OCI-LY7 (cell line): ENCODE data around the gene GNG12. TPM values are rescaled to one million over a fixed set of nuclear protein-coding genes. Genes with fewer than 3 reads are reported as not detected.
A peak's percentile ranks its signal among the peaks of the same experiment; 100 is the strongest.

Source experiments
- BruUV-seq: library from RNA; stranded (reverse); fragments of 400-500 nt; replicated peaks from 2 replicates; lab custom pipeline; 2021; lab: Mats Ljungman, UMichigan
- CTCF ChIA-PET: fragments of 300-600 bp; sonication (Branson Sonifier 250); formaldehyde crosslinking; loops from one replicate; lab custom pipeline; 2022; ENCODE audit warnings: antibody characterized with exemption; ENCODE audit not compliant: unreplicated experiment; lab: Charles Lee
- POLR2A ChIA-PET: fragments of 300-600 bp; sonication (Branson Sonifier 250); formaldehyde crosslinking; loops from one replicate; lab custom pipeline; 2022; ENCODE audit warnings: antibody characterized with exemption; lab: Charles Lee
- DNase-seq: peaks from one replicate; pipeline ENCODE4 v3.0.0-alpha.2; 2015; ENCODE audit warnings: low spot score
- H2AFZ ChIP-seq: fragments of 200-600 bp; sonication (generic), shearing (Covaris generic); 2 replicates; pipeline ENCODE4 v1.6.1; 2014; ENCODE audit warnings: mild to moderate bottlenecking, antibody characterized with exemption, low read length, moderate library complexity
- H3K27ac ChIP-seq: fragments of 200-600 bp; sonication (generic); 2 replicates; pipeline ENCODE4 v1.5.1; 2014; ENCODE audit warnings: mixed run types, low read depth, mild to moderate bottlenecking, moderate library complexity, low read length, inconsistent platforms; ENCODE audit not compliant: poor library complexity, severe bottlenecking
- H3K36me3 ChIP-seq: fragments of 200-600 bp; sonication (generic); 2 replicates; pipeline ENCODE4 v1.6.1; 2014; ENCODE audit warnings: mild to moderate bottlenecking, antibody characterized with exemption, low read length, moderate library complexity, mixed read lengths; ENCODE audit not compliant: insufficient read depth
- H3K4me1 ChIP-seq: fragments of 200-600 bp; sonication (generic); 2 replicates; pipeline ENCODE4 v1.5.1; 2014; ENCODE audit warnings: mild to moderate bottlenecking, low read length; ENCODE audit not compliant: insufficient read depth, poor library complexity, severe bottlenecking
- H3K4me2 ChIP-seq: fragments of 200-600 bp; sonication (generic); 2 replicates; pipeline ENCODE4 v1.6.1; 2014; ENCODE audit warnings: mild to moderate bottlenecking, low read length
- H3K4me3 ChIP-seq: fragments of 200-600 bp; sonication (generic); 2 replicates; pipeline ENCODE4 v1.5.1; 2014; ENCODE audit warnings: mild to moderate bottlenecking, low read depth, low read length; ENCODE audit not compliant: poor library complexity, severe bottlenecking
- H3K79me2 ChIP-seq: fragments of 200-600 bp; sonication (generic); 2 replicates; pipeline ENCODE4 v1.6.1; 2016; ENCODE audit warnings: low read depth, mild to moderate bottlenecking, low read length, moderate library complexity, mixed read lengths; ENCODE audit not compliant: insufficient read depth
- H3K9me2 ChIP-seq: fragments of 200-600 bp; sonication (generic); 2 replicates; pipeline ENCODE4 v1.6.1; 2016; ENCODE audit warnings: mild to moderate bottlenecking, low read length, mixed read lengths; ENCODE audit not compliant: insufficient read depth
- H3K9me3 ChIP-seq: fragments of 200-600 bp; sonication (generic); 2 replicates; pipeline ENCODE4 v1.6.1; 2014; ENCODE audit warnings: mild to moderate bottlenecking, mixed run types, low read length, mixed read lengths
- H4K20me1 ChIP-seq: fragments of 200-600 bp; sonication (generic); 2 replicates; pipeline ENCODE4 v1.6.1; 2014; ENCODE audit warnings: mild to moderate bottlenecking, antibody characterized with exemption, low read length, moderate library complexity, mixed read lengths; ENCODE audit not compliant: insufficient read depth
- EZH2phosphoT487 ChIP-seq: fragments of 200-600 bp; sonication (generic); IDR thresholded peaks from 2 replicates; pipeline ENCODE4 v1.6.1; 2018; ENCODE audit warnings: low read depth, borderline replicate concordance, mild to moderate bottlenecking, mixed run types, antibody characterized with exemption, low read length, moderate library complexity, mixed read lengths
- intact Hi-C: fragments of 100-400 bp; cut with micrococcal nuclease; formaldehyde crosslinking; loops from one replicate; pipeline ENCODE4 v1.10.0; 2022; ENCODE audit not compliant: unreplicated experiment
- total RNA-seq, 2 experiments: library from RNA; depleted of rRNA in 1 of 2; stranded (reverse); fragments of >200 nt in 1 of 2; shearing (Covaris generic) in 1 of 2; gene quantifications; 2 replicates each; pipeline ENCODE4 v1.2.3, GENCODE V29; 2014 to 2022
- TF ChIP-seq, protein P1 (sequence below): fragments of 200-600 bp; sonication (generic); conservative IDR thresholded peaks from 2 replicates; pipeline ENCODE4 v1.5.1; 2014; ENCODE audit warnings: mild to moderate bottlenecking, antibody characterized with exemption, low read length, moderate library complexity, mixed read lengths

The GNG12 gene
- total RNA-seq, 2 experiments from 2014 or later = 0.10 TPM; not detected in 1

DNA sequence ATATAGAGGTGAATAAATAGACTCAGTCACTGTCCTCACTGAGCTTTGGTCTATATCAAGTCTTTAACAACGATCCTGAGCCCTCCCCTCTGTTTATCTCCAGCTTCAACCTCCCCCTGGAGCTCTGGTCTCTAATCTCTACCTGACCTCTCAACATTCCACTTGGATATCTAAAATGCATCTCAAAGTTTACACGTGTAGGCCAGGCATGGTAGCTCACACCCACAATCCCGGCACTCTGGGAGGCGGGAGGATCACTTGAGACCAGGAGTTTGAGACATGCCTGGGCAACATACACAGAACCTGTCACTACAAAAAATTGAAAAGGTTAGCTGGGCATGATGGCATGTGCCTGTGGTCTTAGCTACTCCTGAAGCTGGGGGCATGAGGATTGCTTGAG, 94.9 kb downstream of the GNG12 start:
- H3K9me3 ChIP-seq = no peaks in the 10 kb centered on the region
- no peaks in the 10 kb centered on the region for H4K20me1 ChIP-seq
- TF ChIP-seq EZH2phosphoT487 = no peak
- TF ChIP-seq, protein P1, sequence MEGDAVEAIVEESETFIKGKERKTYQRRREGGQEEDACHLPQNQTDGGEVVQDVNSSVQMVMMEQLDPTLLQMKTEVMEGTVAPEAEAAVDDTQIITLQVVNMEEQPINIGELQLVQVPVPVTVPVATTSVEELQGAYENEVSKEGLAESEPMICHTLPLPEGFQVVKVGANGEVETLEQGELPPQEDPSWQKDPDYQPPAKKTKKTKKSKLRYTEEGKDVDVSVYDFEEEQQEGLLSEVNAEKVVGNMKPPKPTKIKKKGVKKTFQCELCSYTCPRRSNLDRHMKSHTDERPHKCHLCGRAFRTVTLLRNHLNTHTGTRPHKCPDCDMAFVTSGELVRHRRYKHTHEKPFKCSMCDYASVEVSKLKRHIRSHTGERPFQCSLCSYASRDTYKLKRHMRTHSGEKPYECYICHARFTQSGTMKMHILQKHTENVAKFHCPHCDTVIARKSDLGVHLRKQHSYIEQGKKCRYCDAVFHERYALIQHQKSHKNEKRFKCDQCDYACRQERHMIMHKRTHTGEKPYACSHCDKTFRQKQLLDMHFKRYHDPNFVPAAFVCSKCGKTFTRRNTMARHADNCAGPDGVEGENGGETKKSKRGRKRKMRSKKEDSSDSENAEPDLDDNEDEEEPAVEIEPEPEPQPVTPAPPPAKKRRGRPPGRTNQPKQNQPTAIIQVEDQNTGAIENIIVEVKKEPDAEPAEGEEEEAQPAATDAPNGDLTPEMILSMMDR = no peak
- no peak overlapping the region for H2AFZ ChIP-seq
- BruUV-seq = no TSS peak
- peaks cover 11% of the 10 kb centered on the region; the same call in 1 of the 2 replicates for H3K79me2 ChIP-seq
- H3K4me3 ChIP-seq = no peak overlapping the region
- intact Hi-C loops = loop anchor here (5.0 to 10.0 kb wide), 2 partner anchors 686 to 974 kb away; partner anchors contain the start of gene SLC35D1
- ChIA-PET POLR2A (interaction anchor here (1.7 to 11.8 kb wide), 8 partner anchors 8 to 62 kb away, joined by 3 to 123 read pairs (median 18); partner anchors contain the start of gene GADD45A), CTCF (interaction anchor here (1.1 to 1.8 kb wide), 2 partner anchors 22 to 169 kb away, joined by 3 to 7 read pairs; no protein-coding TSS in a partner anchor)
- no peak overlapping the region for H3K27ac ChIP-seq
- H3K4me1 ChIP-seq = peaks cover 84% of the 10 kb centered on the region
- DNase-seq = no peak
- no peaks in the 10 kb centered on the region for H3K9me2 ChIP-seq
- no peak overlapping the region for H3K4me2 ChIP-seq
- no peaks in the 10 kb centered on the region for H3K36me3 ChIP-seq

DNA sequence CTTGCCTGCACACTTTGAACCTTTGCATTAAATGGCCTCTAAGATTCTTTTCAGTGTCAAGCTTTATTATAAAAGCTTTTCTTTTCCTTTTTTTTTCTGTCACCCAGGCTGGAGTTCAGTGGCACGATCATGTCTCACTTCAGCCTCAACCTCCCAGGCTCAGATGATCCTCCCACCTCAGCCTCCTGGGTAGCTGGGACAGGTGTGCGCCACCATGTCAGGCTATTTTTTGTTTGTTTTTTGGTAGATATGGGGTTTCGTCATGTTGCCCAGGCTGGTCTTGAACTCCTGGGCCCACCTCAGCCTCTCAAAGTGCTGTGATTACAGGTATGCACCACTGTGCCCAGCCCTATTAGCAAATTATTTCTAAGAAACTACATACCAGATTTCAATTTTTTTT, 95.4 kb downstream of the GNG12 start:
- CTCF ChIA-PET = interaction anchor here (0.9 to 1.8 kb wide), 3 partner anchors 22 to 169 kb away, joined by 3 to 7 read pairs (median 4); no protein-coding TSS in a partner anchor
- TF ChIP-seq, protein P1 = no peak
- no peak for TF ChIP-seq EZH2phosphoT487

DNA sequence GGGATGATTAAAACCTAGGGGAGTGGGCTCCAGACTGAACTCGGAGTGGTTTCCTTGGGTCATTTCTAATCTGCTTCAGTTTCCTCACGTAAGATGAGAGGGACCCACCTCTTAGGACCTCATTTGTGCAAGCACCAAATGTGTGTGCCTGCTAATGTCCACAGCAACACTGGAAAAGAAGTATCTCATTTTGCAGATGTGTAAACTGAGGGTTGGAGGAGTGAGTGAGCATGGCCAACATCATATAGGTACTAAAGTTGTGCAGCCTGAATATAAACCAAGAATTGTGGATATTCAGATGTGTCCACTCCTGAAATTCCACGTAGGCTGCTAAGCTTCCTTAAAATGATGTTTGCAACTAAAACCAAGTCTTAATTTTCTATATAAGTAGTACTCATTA, 96.5 kb downstream of the GNG12 start:
- H3K27ac ChIP-seq = peak overlapping the region; percentile 96
- TF ChIP-seq, protein P1 = no peak
- ChIA-PET POLR2A (interaction anchor here (1.0 to 11.8 kb wide), 13 partner anchors 8 to 309 kb away, joined by 3 to 123 read pairs (median 9); partner anchors contain the start of gene GADD45A), CTCF (interaction anchor here (0.9 to 1.8 kb wide), 2 partner anchors 23 to 56 kb away, joined by 4 to 7 read pairs; no protein-coding TSS in a partner anchor)
- no peaks in the 10 kb centered on the region for H3K9me2 ChIP-seq
- H3K4me3 ChIP-seq = peak overlapping the region; percentile 67
- intact Hi-C loops = loop anchor here (1.0 to 10.0 kb wide), 5 partner anchors 24 to 972 kb away; partner anchors contain the start of genes GADD45A and SLC35D1
- peaks cover 11% of the 10 kb centered on the region; the same call in 1 of the 2 replicates for H3K79me2 ChIP-seq
- H3K9me3 ChIP-seq = no peaks in the 10 kb centered on the region
- H3K36me3 ChIP-seq = no peaks in the 10 kb centered on the region
- no TSS peak for BruUV-seq
- peak overlapping the region; percentile 67 for H2AFZ ChIP-seq
- DNase-seq = no peak
- peaks cover 82% of the 10 kb centered on the region for H3K4me1 ChIP-seq
- peak overlapping the region; percentile 95 for H3K4me2 ChIP-seq
- H4K20me1 ChIP-seq = no peaks in the 10 kb centered on the region

More for the DNA sequence above, 95.4 kb downstream of the GNG12 start:
- H3K27ac ChIP-seq = peak overlapping the region; percentile 96
- no peak overlapping the region; the same call in 1 of the 2 replicates for H2AFZ ChIP-seq
- peaks cover 11% of the 10 kb centered on the region; the same call in 1 of the 2 replicates for H3K79me2 ChIP-seq
- H3K4me1 ChIP-seq = peaks cover 85% of the 10 kb centered on the region
- no peaks in the 10 kb centered on the region for H3K9me2 ChIP-seq
- DNase-seq = no peak
- intact Hi-C loops = loop anchor here (2.0 to 10.0 kb wide), 3 partner anchors 63 to 973 kb away; partner anchors contain the start of gene SLC35D1
- H3K36me3 ChIP-seq = no peaks in the 10 kb centered on the region
- no TSS peak for BruUV-seq
- H3K4me2 ChIP-seq = peak overlapping the region; percentile 95
- POLR2A ChIA-PET = interaction anchor here (0.5 to 11.8 kb wide), 17 partner anchors 7 to 310 kb away, joined by 3 to 123 read pairs (median 6); partner anchors contain the start of gene GADD45A
- H3K4me3 ChIP-seq = no peak overlapping the region
- no peaks in the 10 kb centered on the region for H4K20me1 ChIP-seq
- H3K9me3 ChIP-seq = no peaks in the 10 kb centered on the region
